Stimulated activated CD8-positive, alpha-beta memory T cell treated with anti-CD3 and anti-CD28 coated beads, Interleukin-15, amount 100 ng/mL, for 48 hours (primary cell): ENCODE data around the gene BCL7A.
"Not testable (repeated sequence)": the region's sequence is repeated elsewhere in the genome, so short reads cannot be mapped to it uniquely, and the experiment has no call there.

ENCODE experiments used
- DNase-seq, 2 donors: peaks; one replicate each; pipeline ENCODE4 v3.0.0-alpha.2; 2020; ENCODE audit warnings: low read depth in 2 of 2

Gene BCL7A

GRCh38 chr12:122052285-122052684 lies 30.6 kb downstream of the BCL7A start:
- no peak for DNase-seq

DNA sequence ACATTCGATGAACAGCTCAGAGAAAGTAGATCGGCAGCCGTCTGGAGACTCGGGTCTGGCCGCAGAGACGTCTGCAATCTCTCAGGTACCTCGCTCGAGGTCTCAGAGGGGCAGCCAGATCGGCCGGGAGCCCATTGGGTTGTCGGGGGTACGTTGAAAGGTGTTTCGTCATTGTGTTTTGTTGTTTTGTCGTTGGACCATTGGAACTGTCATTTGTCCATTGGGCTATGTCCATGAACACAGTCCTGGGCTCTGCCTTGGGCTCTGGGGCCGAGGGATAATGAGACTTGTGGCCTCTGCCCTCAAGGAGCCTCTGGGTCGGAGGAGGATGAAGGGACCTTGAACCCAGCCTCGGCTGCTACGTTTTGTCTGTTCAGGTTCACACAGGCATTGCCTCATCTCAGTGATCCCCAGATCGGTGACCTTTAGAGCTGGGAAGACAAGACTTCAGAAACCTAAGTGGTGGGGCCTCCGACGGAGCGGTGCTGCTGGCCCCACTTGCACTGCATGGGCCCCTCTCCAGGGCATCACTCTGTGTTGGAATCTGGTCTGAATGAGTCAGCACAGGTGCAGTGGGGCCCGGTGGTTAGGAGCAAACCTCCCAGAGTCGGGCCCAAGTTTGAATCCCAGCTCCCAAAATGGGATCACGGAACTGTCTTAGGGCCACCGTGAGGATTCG lies 33.3 kb downstream of the BCL7A start:
- no peak for DNase-seq

DNA sequence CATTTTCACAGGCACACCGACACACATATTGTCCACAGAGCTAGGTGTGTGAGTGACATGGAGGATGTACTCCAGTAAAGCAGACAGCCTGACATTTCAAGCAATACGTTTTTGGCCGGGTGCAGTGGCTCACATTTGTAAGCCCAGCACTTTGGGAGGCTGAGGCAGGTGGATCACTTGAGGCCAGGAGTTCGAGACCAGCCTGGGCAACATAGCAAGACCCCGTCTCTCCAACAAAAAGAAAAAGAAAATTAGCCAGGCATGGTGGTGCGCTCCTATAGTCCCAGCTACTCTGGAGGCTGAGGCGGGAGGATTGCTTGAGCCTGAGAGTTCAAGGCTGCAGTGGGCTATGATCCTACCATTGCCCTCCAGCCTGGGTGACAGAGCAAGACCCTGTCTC lies 34.7 kb downstream of the BCL7A start:
- not testable (repeated sequence) for DNase-seq

- DNase-seq, result no peak
Observed at GRCh38 chr12:122057007-122057735, 35.5 kb downstream of the BCL7A start.

- no peak for DNase-seq
Observed at GRCh38 chr12:122057769-122058168, 36.1 kb downstream of the BCL7A start.

DNA sequence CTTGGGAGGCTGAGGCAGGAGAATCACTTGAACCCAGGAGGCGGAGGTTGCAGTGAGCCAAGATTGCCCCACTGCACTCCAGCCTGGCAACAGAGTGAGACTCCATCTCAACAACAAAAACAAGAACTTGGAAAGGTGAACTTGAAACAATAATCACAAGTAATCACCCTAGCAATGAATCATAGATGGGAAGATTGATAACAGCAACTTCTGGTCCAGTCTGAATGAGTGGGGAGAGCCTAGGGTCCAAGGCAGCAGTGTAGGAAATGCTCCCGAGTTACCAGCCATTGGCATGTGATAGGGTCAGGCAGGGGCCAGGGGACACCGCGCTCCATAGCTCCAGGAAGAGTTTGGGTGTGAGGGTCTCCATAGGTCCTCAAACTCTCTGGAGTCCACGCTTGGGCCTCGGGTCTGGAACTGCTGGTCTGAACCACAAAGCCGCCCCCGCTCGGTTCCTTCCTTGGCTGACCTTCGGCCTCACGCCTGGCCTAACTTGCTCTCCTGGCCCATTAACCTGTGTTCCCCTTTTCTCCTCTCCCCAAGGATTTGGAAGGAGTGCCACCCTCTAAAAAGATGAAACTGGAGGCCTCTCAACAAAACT lies 37.0 kb downstream of the BCL7A start:
- no peak for DNase-seq

DNA sequence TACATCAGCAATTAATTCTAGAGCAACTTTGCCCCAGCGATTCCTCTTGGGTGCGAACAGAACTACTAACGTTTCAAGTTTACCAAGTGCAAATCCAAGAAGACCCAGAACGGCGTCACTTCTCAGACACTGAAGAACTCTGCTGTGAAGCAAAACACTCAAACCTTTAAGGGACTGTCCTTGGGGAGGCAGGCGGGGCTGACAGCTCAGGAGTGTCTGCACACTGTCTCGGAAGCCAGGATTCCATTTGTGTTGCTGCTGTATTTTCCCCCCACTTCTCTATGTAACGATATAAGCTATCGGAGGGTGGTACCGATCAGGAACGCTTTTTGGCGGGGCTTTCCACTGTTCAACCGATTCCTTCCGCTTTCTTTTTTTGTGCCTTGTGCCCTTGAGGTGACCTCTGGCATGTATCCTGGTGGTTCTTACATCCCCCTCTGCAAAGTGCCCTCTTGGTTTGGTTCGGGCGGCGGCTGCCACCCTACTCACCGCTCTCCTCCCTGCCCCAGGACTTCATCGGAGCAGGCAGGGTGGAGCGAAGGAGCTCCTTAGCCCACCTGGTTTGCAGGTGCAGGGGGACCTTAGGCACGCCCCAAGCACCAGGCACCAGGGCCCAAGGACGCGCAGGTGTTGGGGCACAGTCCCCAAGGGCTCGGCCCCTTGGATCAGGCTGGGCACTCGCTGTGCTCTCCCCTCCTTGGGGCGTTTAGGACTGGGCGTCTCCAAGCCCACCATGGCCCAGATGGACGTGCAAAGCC lies 37.7 kb downstream of the BCL7A start:
- DNase-seq, result no peak

DNA sequence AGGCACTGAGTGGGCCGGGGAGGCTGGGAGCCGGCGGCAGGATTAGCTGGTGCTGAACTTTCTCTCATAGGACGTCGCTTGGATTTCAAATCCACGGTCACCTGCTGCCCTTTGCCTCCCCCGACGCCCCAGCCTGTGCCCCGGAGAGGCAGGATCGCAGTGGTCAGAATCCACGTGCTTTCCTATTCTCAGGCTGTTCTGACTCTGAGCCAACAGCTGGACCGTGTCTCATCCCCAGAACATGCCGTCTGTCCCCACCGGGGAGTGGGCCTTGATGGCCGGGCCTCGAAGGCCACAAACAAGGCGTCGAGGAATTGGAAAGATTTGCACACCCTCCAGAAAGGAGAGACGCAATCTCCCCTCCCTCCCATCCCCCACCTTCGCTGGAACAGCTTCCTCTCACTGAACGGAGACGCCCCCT lies 38.4 kb downstream of the BCL7A start:
- DNase-seq, result no peak

DNA sequence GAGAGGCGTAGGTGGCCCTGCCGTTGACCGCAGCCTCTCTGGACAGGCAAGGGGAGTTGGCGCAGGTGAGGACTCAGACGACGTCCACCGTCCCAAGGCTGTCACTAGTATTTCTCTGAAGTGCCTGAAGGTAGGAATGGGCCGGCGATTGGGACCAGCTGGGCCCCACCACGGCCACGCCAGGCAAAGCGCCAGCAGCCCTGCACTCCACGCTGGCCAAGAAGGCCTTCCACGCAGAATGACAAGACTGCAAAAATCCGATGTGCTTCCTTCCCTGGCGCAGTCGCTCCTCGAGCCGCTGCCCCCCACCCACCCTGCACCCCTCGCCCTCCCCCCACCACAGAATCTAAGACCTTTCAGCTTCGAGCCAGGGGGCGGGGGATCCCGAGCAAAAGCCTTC lies 39.6 kb downstream of the BCL7A start:
- no peak for DNase-seq

GRCh38 chr12:122062832-122063693 lies 41.4 kb downstream of the BCL7A start:
- no peak for DNase-seq

- no peak for DNase-seq
Observed at GRCh38 chr12:122063694-122064024, 42.0 kb downstream of the BCL7A start.

DNA sequence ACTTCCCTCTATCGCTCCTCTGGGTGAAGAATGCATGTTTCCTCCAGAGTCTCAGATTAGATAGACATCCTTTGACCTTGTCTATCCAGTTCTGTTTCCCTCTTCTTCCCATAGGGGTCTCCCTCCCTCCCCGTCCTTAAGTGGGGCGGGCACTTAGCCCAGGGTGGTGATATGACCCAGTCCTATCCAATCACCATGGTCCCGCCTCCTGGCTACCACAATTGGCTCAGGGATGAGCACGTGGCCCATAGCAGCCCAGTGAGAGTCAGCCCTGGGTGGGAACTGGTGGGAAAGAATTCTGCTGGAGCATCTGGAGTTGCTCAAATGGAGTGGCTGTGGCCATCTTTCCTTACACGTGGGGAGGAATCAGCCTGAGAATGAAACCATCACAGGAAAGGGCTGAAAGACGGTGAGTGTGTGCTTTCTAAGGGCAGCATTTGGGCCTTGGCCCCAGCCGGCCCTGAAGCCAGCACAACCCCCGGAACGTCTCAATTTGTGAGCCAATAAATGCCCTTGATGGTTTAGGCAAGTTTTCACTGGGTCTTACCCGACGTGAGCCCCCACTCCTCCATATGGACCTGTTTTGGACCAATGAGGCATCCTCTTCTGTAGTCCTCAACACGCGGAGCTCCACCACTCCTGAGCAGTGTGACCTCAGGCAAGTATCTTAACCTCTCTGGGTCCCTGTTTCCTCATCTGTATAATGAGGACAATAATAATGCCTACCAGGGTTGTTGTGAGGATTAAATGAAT lies 42.5 kb downstream of the BCL7A start:
- peak in 1 of 2 donors; percentile 42 for DNase-seq

DNA sequence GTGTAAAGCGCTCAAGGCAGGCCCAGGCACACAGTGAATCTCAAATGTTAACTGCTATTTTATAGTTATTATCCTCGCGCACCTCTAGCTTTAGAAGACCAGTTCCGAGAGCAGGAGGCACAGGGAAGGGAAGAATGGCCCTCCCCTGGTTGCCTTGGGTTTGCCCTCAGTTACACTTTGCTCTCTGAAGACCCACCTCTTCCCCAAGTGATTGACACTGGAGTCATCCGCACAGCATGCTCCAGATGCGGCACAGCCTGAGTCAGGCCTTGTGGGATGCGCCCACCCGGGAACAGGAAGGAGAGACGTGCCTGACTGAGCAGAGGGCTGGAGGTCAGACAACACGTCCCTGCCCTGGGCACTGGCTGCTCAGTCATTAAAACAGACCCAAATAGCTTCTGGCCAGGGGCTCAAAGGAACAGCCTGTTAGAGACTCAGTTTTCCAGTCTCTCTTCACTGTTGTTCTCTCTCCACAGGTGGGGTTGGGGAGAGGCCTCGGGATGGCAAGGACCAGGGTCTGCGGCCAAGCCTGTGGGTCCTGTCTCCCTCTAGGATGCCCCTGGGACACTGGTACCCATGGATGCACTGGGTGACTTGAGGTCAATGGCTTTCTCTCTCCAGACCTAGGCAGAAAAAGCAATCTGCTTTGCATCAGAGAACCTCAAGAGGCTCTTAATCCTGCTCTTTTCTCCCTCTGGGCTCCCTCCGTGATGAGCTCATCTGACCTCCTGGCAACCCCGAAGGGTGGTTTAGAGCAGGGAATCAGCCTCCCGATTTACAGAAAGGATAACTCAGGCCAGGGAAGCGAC lies 43.3 kb downstream of the BCL7A start:
- DNase-seq, result no peak

DNA sequence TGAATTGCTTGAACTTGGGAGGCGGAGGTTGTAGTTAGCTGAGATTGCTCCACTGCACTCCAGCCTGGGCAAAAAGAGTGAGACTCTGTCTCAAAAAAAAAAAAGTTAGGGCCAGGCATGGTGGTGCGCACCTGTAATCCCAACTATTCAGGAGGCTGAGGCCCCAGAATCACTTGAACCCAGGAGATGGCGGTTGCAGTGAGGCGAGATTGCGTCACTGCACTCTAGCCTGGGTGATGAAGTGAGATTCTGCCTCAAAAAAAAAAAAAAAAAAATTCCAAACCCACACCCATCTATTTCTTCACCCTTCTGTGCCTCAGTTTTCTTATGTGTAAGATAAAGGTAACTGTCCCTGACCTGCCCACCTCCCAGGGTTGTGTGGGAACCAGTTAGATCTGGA lies 45.9 kb downstream of the BCL7A start:
- no peak for DNase-seq

GRCh38 chr12:122067966-122068365 lies 46.3 kb downstream of the BCL7A start:
- DNase-seq, result no peak

DNA sequence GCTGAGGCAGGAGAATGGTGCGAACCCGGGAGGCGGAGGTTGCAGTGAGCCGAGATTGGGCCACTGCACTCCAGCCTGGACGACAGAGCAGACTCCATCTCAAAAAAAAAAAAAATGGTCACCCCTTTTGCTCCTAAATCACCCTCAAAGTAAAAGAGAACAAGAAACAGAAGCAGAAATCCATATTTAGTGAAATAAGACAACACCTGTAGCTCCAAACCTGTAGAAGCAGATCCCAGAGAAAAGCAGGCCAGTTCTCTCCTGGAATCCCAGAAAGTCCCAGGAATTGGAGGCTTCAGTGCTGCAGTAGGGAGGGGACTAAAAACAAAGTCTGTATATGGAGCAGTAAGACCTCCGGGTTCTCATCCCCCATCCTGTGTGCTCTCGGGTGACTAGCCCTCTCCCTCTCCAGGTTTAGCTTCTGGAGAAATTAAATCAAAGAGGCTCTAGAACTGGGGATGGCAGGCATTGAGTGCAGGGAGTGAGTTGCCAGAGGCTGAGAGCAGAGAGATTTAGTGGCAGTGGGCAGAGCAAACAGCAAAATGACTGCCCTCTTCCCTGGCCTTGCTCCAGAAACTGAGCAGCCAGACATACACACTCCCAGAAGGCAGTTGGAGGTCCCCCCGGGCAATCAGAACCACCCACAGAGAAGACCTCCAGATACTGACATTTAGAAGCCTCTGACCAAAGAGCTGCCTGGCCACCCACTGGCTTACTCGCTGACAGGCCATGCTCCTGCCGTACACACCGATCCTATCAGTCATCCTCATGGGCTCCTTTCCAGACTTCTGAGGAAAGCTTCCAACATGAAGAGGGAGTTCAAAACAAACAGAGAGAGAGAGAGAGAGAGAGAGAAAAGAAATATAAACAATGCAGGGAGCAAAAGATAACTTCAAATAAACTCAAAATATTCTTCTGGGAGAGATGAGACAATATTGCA lies 50.6 kb downstream of the BCL7A start:
- DNase-seq, result no peak

DNA sequence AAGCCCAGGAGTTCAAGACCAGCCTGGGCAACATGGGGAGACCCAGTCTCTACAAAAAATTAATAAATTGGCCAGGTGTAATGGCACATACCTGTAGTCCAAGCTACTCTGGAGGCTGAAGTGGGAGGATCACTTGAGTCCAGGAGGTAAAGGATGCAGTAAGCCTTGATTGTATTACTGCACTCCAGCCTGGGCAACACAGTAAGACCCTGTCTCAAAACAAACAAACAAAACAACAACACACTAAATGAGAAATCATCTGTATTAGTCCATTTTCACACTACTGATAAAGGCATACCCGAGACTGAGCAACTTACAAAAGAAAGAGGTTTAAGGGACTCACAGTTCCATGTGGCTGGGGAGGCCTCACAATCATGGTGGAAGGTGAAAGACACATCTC lies 52.1 kb downstream of the BCL7A start:
- DNase-seq, result no peak

GRCh38 chr12:122076743-122077495 lies 55.2 kb downstream of the BCL7A start:
- DNase-seq, result no peak
